Tongue (tissue), 2 donors: ENCODE measurements around the gene C1orf74. TPM values are rescaled to one million over a fixed set of nuclear protein-coding genes. Genes with fewer than 3 reads are reported as not detected.

Experiments used
- DNase-seq: peaks from one replicate; pipeline ENCODE4 v3.0.0-alpha.2; 2015
- total RNA-seq: library from RNA; depleted of rRNA; stranded (reverse); fragments of >200 nt; gene quantifications from one replicate; pipeline ENCODE4 v1.2.3, GENCODE V29; 2014

The C1orf74 gene
- total RNA-seq, 1 donor from 2014 or later = 3.3 TPM

DNA sequence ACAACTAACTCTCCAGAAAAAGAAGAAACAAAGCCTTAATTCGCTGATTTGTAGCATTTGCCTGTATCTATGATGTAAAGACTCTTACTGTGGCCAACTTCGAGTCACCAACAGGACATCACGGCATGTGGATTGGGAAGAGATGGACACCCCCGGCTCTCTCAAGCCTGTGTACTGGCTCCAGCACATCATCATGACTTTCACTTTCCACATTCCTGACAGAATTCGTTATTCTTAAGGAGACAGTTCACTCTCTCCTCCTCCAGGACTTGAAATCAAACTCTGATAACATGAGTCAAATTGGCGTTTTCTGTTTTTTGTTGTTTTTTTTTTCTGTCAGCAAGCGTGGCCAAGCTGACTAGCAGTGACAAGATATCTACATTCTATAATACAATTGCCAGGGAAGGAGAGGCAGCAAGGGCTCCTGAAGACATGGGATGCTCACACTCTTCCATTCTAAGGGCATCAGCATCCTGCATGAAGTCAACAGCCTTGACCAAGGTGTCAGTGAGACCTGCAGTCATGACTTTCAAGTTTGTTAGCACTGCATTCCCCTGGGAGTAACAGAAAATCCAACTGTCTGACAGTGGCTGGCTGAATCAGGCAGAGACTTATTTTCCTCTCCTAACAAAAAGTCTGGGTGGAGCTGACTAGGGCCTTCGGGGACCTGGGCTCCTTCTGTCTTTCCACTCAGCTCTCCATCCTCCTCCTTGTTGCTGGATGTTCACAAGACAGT is 41.8 kb downstream of the C1orf74 start:
- no peak for DNase-seq

DNA sequence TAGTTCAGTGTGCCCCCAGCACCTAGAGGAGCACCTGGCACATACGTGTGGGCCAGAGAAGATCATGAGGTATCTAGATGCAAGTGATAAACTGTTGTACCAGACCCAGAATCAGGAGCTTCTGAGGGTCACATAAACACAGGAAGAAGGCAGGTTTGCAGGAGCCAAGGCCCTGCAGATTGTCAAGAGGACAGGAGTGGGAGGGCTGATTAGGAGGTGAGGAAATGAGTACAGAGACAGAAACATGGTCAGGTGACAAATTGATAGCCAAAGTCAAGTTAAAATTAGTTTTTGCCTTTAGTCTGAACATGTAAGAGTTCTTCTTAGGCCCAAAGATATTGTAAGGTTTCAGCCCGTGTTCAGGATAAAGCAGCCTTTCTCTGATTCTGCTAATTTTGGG is 42.5 kb downstream of the C1orf74 start:
- no peak for DNase-seq

DNA sequence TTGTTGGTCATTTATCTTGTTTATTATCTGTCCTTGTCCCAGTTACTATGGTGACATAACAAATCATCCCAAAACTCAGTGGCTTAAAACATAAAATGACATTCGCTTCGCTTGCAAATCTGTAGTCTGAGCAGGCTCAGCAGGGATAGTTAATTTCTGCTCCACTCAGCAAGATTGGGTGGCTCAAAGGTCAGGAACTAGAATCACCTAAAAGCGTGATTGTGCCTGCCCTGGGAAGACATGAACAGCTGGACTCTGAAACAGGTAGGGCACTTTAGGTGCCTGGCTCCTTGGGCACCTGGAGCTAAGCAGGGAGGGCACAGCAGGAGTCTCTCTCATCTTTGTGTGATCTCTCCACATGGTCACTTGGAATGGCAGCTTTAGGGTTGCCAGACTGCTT is 43.2 kb downstream of the C1orf74 start:
- DNase-seq = no peak

DNA sequence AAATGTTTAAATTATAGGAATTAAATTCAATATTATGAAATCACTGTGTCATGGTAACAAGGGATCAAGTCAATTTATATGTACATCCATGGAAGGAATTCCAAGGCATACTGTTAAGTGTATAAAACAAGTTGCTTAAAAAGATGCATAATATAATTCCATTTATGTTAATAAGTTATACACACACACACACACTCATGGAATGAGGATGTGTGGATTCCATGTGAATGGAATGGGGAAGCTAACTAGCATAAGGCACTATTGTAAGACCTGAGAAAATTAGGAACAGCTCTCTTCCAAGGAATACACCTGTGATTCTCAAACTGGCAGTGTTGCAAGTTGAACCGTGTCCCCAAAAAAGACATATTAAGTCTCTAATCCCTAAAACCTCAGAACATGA is 46.1 kb downstream of the C1orf74 start:
- no peak for DNase-seq

DNA sequence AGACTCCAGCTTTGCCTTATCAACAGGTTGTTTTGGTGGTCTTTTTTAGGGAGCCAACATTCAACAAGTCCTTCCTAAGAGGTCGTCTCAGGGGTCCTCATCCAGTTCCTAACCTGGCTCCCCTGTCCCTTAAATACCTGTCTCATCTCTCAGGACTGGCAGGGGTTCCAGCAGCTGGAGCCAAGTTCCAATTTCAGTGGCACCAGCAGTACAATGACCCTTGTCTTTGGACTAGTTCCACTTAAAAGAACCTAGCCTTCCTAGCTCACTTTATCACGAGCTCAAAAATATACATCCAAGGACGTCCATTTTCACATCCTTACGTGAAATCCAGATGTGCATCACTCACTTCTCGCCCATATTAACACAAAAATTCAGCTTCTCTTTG is 47.2 kb downstream of the C1orf74 start:
- DNase-seq = no peak

DNA sequence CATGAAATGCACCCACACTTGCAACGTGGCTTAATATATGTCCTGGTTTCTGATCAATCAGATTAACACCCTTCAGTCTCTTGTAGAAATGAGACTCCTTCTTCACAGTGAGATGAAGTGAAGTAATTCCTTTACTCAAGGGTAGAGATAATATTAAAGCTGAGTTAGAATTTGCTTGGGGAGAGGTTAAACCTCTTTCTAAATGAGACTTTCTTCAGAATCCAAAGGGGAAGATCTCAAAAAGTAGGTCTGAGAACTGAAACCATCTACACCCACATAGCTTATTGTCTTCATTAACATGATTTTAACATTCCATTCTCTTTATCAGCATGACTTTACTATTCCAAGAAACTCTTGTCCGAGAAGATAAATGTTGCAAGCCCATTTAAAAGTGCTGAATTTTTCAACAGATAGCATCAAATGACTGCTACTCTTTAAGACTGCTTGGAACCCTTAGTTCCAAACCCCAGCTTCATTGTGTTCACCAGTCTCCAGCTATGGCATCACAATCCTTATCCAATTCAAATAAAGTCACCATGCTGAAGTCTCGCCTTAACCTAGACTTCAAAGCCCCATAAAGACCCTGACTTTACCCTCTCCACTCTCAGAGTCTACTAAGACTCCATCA is 47.8 kb downstream of the C1orf74 start:
- DNase-seq = no peak

DNA sequence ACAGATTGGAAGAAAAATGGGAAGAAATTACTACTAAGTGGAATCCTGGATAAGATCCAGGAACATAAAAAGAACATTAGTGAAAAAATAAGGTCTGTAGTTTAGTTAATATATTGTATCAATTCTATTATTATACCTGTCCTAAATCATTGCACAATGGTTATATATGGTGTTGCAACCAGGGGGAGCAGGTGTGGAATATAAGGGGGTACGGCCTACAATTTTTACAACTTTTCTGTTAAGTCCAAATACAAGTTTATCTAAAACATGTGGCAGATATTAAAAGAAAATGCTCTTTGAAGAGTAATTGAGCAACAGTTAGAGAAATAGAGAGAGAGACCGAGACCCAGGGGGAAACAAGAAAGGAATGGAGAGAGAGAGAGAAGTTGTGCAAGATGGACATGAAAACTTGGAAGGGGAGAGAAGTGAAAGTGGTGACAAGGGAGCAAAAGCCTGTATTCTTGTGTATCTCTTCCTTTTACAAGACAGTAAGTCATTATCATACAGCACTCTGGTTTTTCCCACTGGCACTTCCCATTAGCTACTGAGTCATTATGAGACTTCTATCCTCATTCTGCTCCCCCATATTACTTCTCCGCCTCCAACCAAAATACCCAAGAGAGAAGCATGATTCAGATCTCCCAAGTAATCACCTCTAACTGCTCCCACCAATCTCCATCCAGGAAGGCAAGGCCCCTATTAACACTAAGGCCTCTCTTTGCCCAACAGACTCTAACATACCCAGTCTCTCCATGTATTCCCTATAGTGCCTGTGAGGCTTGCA is 50.8 kb downstream of the C1orf74 start:
- DNase-seq = no peak

DNA sequence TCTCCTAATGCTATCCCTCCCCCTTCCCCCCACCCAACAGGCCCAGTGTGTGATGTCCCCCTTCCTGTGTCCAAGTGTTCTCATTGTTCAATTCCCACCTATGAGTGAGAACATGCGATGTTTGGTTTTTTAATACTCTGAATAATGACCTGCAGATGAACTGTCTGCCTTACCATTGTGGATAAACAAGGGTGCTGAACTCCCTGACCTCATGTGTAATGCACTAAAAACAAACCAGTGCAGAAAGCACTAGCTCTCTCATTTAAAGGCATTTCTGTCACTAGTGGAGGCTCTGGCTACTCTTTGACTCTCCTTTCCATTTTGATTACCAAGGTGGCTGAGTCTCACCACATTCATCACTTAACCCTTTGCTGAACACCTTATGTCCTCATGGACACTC is 51.6 kb downstream of the C1orf74 start:
- DNase-seq = no peak

DNA sequence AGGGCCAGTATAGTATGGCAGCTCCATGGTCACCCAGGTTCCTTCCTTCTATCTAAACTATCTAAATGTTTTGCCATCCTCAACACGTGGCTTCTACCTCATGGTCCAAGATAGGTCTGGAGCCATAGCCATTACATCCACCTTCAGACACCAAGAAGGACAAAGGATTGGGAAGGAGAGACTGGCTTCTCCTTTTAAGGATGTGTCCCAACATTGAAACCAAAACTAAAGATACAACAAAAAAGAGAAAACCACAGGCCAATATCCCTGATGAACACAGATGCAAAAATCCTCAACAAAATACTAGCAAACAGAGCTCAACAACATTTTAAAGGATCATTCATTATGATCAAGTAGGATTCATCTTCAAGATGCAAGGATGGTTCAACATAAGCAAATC is 54.9 kb downstream of the C1orf74 start:
- DNase-seq = no peak

Other genes with a start within 250 kb of the C1orf74 start
- gene CAMK1G, start 200.8 kb downstream of the C1orf74 start, total RNA-seq = not detected
- 26.9 TPM for gene LAMB3, start 132.1 kb downstream of the C1orf74 start, total RNA-seq
- 19.1 TPM for gene G0S2, start 109.1 kb downstream of the C1orf74 start, total RNA-seq
- gene HSD11B1, start 79.7 kb downstream of the C1orf74 start, total RNA-seq = 1.1 TPM
- gene TRAF3IP3, start 28.5 kb downstream of the C1orf74 start, total RNA-seq = 3.4 TPM
- 19.4 TPM for gene IRF6, start 21.6 kb upstream of the C1orf74 start, total RNA-seq
- 5.4 TPM for gene UTP25, start 43.4 kb upstream of the C1orf74 start, total RNA-seq
- gene SYT14, start 153.7 kb upstream of the C1orf74 start, total RNA-seq = 1.0 TPM